ENCODE measurements around the gene GMPR2.

DNA sequence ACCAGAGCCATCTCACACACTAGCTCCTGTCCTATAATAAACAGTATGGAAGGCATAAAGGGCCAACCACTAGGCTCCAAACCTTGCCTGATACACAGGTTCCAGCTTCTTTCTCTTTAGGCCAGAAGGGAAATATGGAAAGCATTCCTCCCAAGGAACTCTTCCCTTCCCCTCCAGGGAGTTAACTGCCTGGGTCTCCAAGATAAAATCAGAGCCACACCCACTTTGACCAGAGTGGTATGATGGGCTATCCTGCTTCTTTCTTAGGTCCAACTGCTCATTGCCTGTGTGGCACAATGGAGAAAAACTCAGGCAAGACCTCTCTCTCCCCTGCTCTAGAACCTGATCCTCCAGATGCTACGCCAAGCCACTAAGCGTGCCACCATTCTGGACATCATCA lies 25.1 kb upstream of the GMPR2 start:
- no peak for TF ChIP-seq CTCF (IDR thresholded peaks at IDR 0.05; ENCODE audit: insufficient read depth, low read length)
- no peak for TF ChIP-seq POLR2AphosphoS5 (IDR thresholded peaks at IDR 0.05; ENCODE audit: low read depth)
- no peak for TF ChIP-seq GABPA (IDR thresholded peaks at IDR 0.05; ENCODE audit: low read depth)

Measured in HL-60 (cell line).